Measurements from ENCODE around the gene LMO1.

The LMO1 gene

GRCh38 chr11:8203414-8203715, 60.3 kb downstream of the LMO1 start:
- DNase-seq: no peak

GRCh38 chr11:8202516-8203413, 60.9 kb downstream of the LMO1 start:
- DNase-seq: peak; percentile 25

GRCh38 chr11:8201644-8202365, 61.9 kb downstream of the LMO1 start:
- no peak for DNase-seq

GRCh38 chr11:8199676-8200075, 64.0 kb downstream of the LMO1 start:
- DNase-seq: no peak

- DNase-seq: no peak
These were observed 66.9 kb downstream of the LMO1 start for GRCh38 chr11:8196749-8197148.

- no peak for DNase-seq
These were observed 68.7 kb downstream of the LMO1 start for GRCh38 chr11:8194956-8195355.

GRCh38 chr11:8192896-8193209, 70.8 kb downstream of the LMO1 start:
- DNase-seq: no peak

GRCh38 chr11:8192016-8192895, 71.4 kb downstream of the LMO1 start:
- peak; percentile 71 for DNase-seq

- DNase-seq: no peak
These were observed 73.2 kb downstream of the LMO1 start for GRCh38 chr11:8190431-8190830.

- DNase-seq: no peak
These were observed 77.2 kb downstream of the LMO1 start for GRCh38 chr11:8186429-8186828.

GRCh38 chr11:8183111-8183510, 80.6 kb downstream of the LMO1 start:
- DNase-seq: no peak

GRCh38 chr11:8180469-8180868, 83.2 kb downstream of the LMO1 start:
- no peak for DNase-seq

GRCh38 chr11:8178297-8178696, 85.4 kb downstream of the LMO1 start:
- DNase-seq: no peak

GRCh38 chr11:8177136-8177535, 86.5 kb downstream of the LMO1 start:
- no peak for DNase-seq
